ENCODE data around the gene TMEM272. TPM values are rescaled to one million over a fixed set of nuclear protein-coding genes. Genes with fewer than 3 reads are reported as not detected.

The TMEM272 gene
- total RNA-seq, 1 experiment from 2014 or later: 0.17 TPM

- peak overlapping the region; percentile 95 for H3K4me2 ChIP-seq (ENCODE audit: low read length)
- H4K20me1 ChIP-seq (ENCODE audit: insufficient read depth): no peaks in the 10 kb centered on the region
- POLR2A ChIA-PET: interaction anchor here (1.1 kb wide), 1 partner anchor 16 kb away, joined by 3 read pairs; no protein-coding TSS in a partner anchor
- RAD21 ChIA-PET (ENCODE audit: low non-redundant PET in 1 of 2, low total read pairs in 2 of 2, uncharacterized antibody in 2 of 2, unreplicated experiment in 2 of 2): no interaction called here
- no peaks in the 10 kb centered on the region for H3K9me2 ChIP-seq (ENCODE audit: insufficient read depth)
- H3K27ac ChIP-seq (ENCODE audit: low read depth, low read length): peak overlapping the region; percentile 98
- H3K9me3 ChIP-seq (ENCODE audit: control insufficient read depth in 1 of 2, insufficient read depth in 1 of 2, low read depth in 1 of 2, low read length in 2 of 2): no peaks in the 10 kb centered on the region
- BruUV-seq (replicated peaks): TSS peak; percentile 81
- no peak overlapping the region for H2AFZ ChIP-seq (ENCODE audit: low read depth, low read length, poor library complexity, severe bottlenecking)
- H3K27me3 ChIP-seq (ENCODE audit: insufficient read depth, low read length): no peaks in the 10 kb centered on the region
- DNase-seq (ENCODE audit: low read depth, low spot score) (no peak), ATAC-seq (no peak)
- TF ChIP-seq ATF3 (IDR thresholded peaks at IDR 0.05) (no peak), MAX (IDR thresholded peaks at IDR 0.05) (no peak), EZH2phosphoT487 (IDR thresholded peaks at IDR 0.05; ENCODE audit: borderline replicate concordance) (no peak), SIN3A (IDR thresholded peaks at IDR 0.05; ENCODE audit: low read depth) (no peak)
- no peaks in the 10 kb centered on the region for H3K36me3 ChIP-seq (ENCODE audit: control insufficient read depth in 1 of 2, insufficient read depth in 2 of 2, low read length in 2 of 2)
- no peaks in the 10 kb centered on the region for H3K79me2 ChIP-seq (ENCODE audit: insufficient read depth, low read length)
- H3K4me1 ChIP-seq (ENCODE audit: control insufficient read depth in 1 of 2, insufficient read depth in 2 of 2, low read length in 2 of 2): peaks cover 22 to 34% of the 10 kb centered on the region in 2 experiments
- H3K4me3 ChIP-seq (replicated peaks in 1 of 2; ENCODE audit: low read depth in 1 of 2, low read length in 2 of 2): peak overlapping the region; percentile 74 to 78
- CTCF ChIA-PET: no interaction called here
- H3K9ac ChIP-seq (ENCODE audit: low read length): peak overlapping the region; percentile 78
- intact Hi-C loops (cut with micrococcal nuclease): loop anchor here (5.0 kb wide), 1 partner anchor 648 kb away; the partner anchor contains the start of gene VPS36
Observed at GRCh38 chr13:51804295-51805172, 40.4 kb downstream of the TMEM272 start.

GRCh38 chr13:51803422-51804294 is 41.3 kb downstream of the TMEM272 start, which contains the start of gene DHRS12:
DHRS12 (minus strand) TSS chr13:51804163; CDS start chr13:51799659, 4,504 bp downstream.
- ChIA-PET POLR2A (interaction anchor here (1.1 kb wide), 1 partner anchor 351 kb away, joined by 4 read pairs; the partner anchor contains the start of gene INTS6), CTCF (no interaction called here), RAD21 (ENCODE audit: low non-redundant PET in 1 of 2, low total read pairs in 2 of 2, uncharacterized antibody in 2 of 2, unreplicated experiment in 2 of 2) (no interaction called here)
- no peaks in the 10 kb centered on the region for H4K20me1 ChIP-seq (ENCODE audit: insufficient read depth)
- H3K27ac ChIP-seq (ENCODE audit: low read depth, low read length): peak within 1 kb of the TSS; percentile 98
- no peaks in the 10 kb centered on the region for H3K79me2 ChIP-seq (ENCODE audit: insufficient read depth, low read length)
- H3K9me3 ChIP-seq (ENCODE audit: control insufficient read depth in 1 of 2, insufficient read depth in 1 of 2, low read depth in 1 of 2, low read length in 2 of 2): no peaks in the 10 kb centered on the region
- no peaks in the 10 kb centered on the region for H3K36me3 ChIP-seq (ENCODE audit: control insufficient read depth in 1 of 2, insufficient read depth in 2 of 2, low read length in 2 of 2)
- H3K4me1 ChIP-seq (ENCODE audit: control insufficient read depth in 1 of 2, insufficient read depth in 2 of 2, low read length in 2 of 2): peaks cover 22 to 34% of the 10 kb centered on the region in 2 experiments
- intact Hi-C loops (cut with micrococcal nuclease): loop anchor here (2.0 to 5.0 kb wide), 2 partner anchors 351 to 649 kb away; partner anchors contain the start of genes INTS6 and VPS36
- no TSS peak for BruUV-seq (replicated peaks)
- peak; percentile 87 for ATAC-seq
- DNase-seq (ENCODE audit: low read depth, low spot score): peak; percentile 43
- TF ChIP-seq YY1 (IDR thresholded peaks at IDR 0.05; ENCODE audit: extremely low read depth, insufficient replicate concordance, low read depth, low read length) (peak; percentile 30), ATF3 (IDR thresholded peaks at IDR 0.05) (no peak), POLR2AphosphoS5 (IDR thresholded peaks at IDR 0.05; ENCODE audit: low read depth, low read length) (peak; percentile 83), EZH2 (IDR thresholded peaks at IDR 0.05) (no peak), RAD21 (IDR thresholded peaks at IDR 0.05; ENCODE audit: low read depth) (no peak), REST (IDR thresholded peaks at IDR 0.05; ENCODE audit: low read depth) (no peak), SRF (IDR thresholded peaks at IDR 0.05; ENCODE audit: low read depth) (no peak), POLR2A (IDR thresholded peaks at IDR 0.05; ENCODE audit: borderline replicate concordance, extremely low read depth, insufficient read depth, insufficient read length) (peak; percentile 59), MAX (IDR thresholded peaks at IDR 0.05) (no peak), ZFX (IDR thresholded peaks at IDR 0.05) (peak; percentile 31)
- peak within 1 kb of the TSS; percentile 95 for H3K4me2 ChIP-seq (ENCODE audit: low read length)
- no peak within 1 kb of the TSS for H2AFZ ChIP-seq (ENCODE audit: low read depth, low read length, poor library complexity, severe bottlenecking)
- peak within 1 kb of the TSS; percentile 74 to 78 for H3K4me3 ChIP-seq (replicated peaks in 1 of 2; ENCODE audit: low read depth in 1 of 2, low read length in 2 of 2)
- H3K9ac ChIP-seq (ENCODE audit: low read length): peak within 1 kb of the TSS; percentile 78
- H3K27me3 ChIP-seq (ENCODE audit: insufficient read depth, low read length): no peaks in the 10 kb centered on the region
- no peaks in the 10 kb centered on the region for H3K9me2 ChIP-seq (ENCODE audit: insufficient read depth)
